Stimulated activated CD8-positive, alpha-beta memory T cell treated with anti-CD3 and anti-CD28 coated beads, Interleukin-12 subunit alpha, Interleukin-12 subunit beta, amount 100 ng/mL, for 4 hours (primary cell): Measurements from ENCODE around the gene RUSC2.
"Not testable (repeated sequence)": the region's sequence is repeated elsewhere in the genome, so short reads cannot be mapped to it uniquely, and the experiment has no call there.

Experiments used
- DNase-seq: peaks from one replicate; pipeline ENCODE4 v3.0.0-alpha.2; 2020; ENCODE audit warnings: low read depth

Gene RUSC2

GRCh38 chr9:35523556-35523955 is 33.6 kb downstream of the RUSC2 start:
- not testable (repeated sequence) for DNase-seq

- DNase-seq: no peak
Measured at GRCh38 chr9:35526087-35526801, 36.3 kb downstream of the RUSC2 start.

GRCh38 chr9:35529161-35529823 is 39.4 kb downstream of the RUSC2 start:
- no peak for DNase-seq

DNA sequence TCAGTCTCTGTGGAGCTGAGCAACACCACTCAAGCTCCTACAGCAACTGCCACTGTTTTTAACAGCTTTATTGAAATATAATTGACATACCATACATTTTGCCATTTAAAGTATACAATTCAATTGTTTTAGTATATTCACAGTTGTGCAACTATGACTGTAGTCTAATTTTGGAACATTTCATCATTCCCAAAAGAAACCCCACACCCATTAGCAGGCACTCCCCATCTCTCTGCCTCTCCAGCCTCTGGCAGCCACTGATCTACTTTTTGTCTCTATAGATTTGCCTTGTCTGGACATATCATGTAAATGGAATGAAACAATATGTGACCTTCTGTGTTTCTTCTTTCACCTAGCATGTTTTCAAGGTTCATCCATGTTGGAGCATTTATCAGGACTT is 43.5 kb downstream of the RUSC2 start:
- no peak for DNase-seq

- DNase-seq: not testable (repeated sequence)
Measured at GRCh38 chr9:35534921-35535320, 45.0 kb downstream of the RUSC2 start.

DNA sequence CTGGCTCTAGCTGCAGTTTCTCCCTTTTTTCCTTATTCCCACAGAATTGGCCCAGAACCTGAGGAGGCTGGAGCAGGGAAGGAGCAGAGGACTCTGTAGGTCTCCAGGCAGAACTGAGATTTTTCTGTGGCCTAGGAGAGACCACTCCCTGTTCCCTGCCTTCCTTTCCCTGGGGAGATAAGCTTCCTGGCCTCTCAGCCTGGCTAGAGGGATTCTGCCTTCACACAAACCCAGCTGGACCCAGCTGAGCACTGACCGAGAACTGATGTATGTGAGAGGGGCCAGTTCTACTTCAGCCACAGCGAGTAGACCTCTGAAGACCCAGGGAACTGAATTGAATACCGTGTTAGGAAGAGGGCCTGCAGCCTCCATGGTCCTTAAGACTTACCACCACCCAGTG is 48.0 kb downstream of the RUSC2 start:
- DNase-seq: no peak

DNA sequence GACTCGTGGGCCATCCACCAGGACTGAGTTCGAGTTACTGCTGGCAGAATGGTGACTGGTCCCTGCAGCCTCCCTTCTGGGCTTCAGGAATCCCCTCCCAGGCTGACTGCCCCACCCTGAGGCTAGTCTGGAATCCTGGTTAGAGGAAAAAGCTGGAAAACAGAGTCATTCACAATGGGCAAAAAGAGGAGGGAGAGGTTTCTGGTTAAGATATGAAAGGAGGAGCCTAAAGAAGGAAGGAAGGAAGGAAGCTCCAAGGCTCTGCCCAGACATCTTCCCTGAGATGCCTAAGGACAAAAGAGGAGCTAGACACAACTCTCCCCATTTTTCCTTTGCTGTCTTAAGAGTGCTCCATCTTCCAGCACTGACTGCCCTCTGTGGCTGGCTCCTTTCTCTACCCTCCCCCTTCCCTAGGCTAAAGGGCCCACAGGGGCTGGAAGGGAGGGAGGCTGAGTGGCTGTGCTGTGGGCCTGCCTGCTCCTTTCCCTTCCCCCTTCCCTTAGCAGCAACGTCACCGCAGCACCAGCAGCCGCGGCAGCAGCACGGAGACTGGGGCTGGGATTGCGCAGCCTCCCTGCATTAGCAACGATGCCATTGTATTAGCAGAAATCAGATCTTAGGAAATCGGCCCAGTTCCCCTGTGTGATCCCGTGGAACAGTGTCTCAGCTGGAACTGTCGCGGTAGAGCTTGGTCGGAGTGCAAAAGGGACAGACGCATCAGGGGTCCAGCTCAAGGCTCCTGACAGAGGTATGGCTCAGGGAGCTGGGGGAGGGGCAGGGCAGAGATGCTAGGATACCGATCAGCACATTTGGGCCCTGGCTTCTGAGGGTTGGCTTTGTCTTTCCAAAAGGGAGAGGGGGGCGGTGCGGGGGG is 48.7 kb downstream of the RUSC2 start:
- DNase-seq: no peak
